Activated T-cell treated with anti-CD3 and anti-CD28 coated beads, Interleukin-2, amount 50 U/mL, for 72 hours (primary cell): ENCODE data around the gene HMGN4. TPM values are rescaled to one million over a fixed set of nuclear protein-coding genes. Genes with fewer than 3 reads are reported as not detected.

ENCODE experiments used
- ATAC-seq, 2 donors: fragments of 150-1000 bp; cut with Tn5 transposase; replicated peaks in 1 of 2; 2 replicates each; pipeline ENCODE4 v1.10.0; 2021; ENCODE audit warnings: moderate library complexity in 2 of 2, mild to moderate bottlenecking in 1 of 2
- DNase-seq, 2 donors: peaks; one replicate each; pipeline ENCODE4 v3.0.0; 2021 to 2022; ENCODE audit warnings: mixed read lengths in 1 of 2
- H3K27ac Mint-ChIP-seq: one replicate; pipeline ENCODE4 v1.8.0; 2022; ENCODE audit warnings: mild to moderate bottlenecking, moderate library complexity, mixed read lengths
- H3K27me3 Mint-ChIP-seq: one replicate; pipeline ENCODE4 v1.8.0; 2022; ENCODE audit warnings: low read depth, mixed read lengths
- H3K36me3 Mint-ChIP-seq, 2 donors: one replicate each; pipeline ENCODE4 v1.8.0; 2022; ENCODE audit warnings: mixed read lengths in 2 of 2, mild to moderate bottlenecking in 1 of 2; ENCODE audit not compliant: insufficient read depth in 2 of 2
- H3K4me1 Mint-ChIP-seq: one replicate; pipeline ENCODE4 v1.8.0; 2022; ENCODE audit warnings: low read depth, mixed read lengths
- H3K4me3 Mint-ChIP-seq, 2 donors: one replicate each; pipeline ENCODE4 v1.8.0; 2022; ENCODE audit warnings: mild to moderate bottlenecking in 2 of 2, mixed read lengths in 2 of 2, moderate library complexity in 2 of 2
- H3K9me3 Mint-ChIP-seq, 2 donors: one replicate each; pipeline ENCODE4 v1.8.0; 2022; ENCODE audit warnings: mixed read lengths in 2 of 2
- total RNA-seq, 2 donors: library from RNA; stranded (reverse); gene quantifications; one replicate each; pipeline ENCODE4 v1.2.3, GENCODE V29; 2022

Gene HMGN4
- total RNA-seq, 2 donors from 2014 or later: 84.7 to 90.9 TPM

GRCh38 chr6:26530203-26530602 is 8.0 kb upstream of the HMGN4 start:
- H3K4me1 Mint-ChIP-seq: peaks cover 38% of the 10 kb centered on the region
- no peaks in the 10 kb centered on the region for H3K36me3 Mint-ChIP-seq
- H3K27ac Mint-ChIP-seq: no peak overlapping the region
- no peaks in the 10 kb centered on the region for H3K9me3 Mint-ChIP-seq
- no peak overlapping the region for H3K4me3 Mint-ChIP-seq
- ATAC-seq (no peak), DNase-seq (no peak)
- H3K27me3 Mint-ChIP-seq: no peaks in the 10 kb centered on the region

- Mint-ChIP-seq H3K27me3 (no peaks in the 10 kb centered on the region), H3K4me3 (peak overlapping the region; percentile 98 to 99)
Observed at GRCh38 chr6:26531897-26532296, 6.3 kb upstream of the HMGN4 start.

GRCh38 chr6:26532699-26533531 is 5.3 kb upstream of the HMGN4 start:
- H3K9me3 Mint-ChIP-seq: no peaks in the 10 kb centered on the region
- H3K36me3 Mint-ChIP-seq: peaks cover 0 to 2% of the 10 kb centered on the region in 2 donors
- peak; percentile 88 to 93 for DNase-seq
- H3K27me3 Mint-ChIP-seq: no peaks in the 10 kb centered on the region
- peaks cover 55% of the 10 kb centered on the region for H3K4me1 Mint-ChIP-seq
- peak overlapping the region; percentile 98 to 99 for H3K4me3 Mint-ChIP-seq
- peak overlapping the region; percentile 99 for H3K27ac Mint-ChIP-seq
- ATAC-seq: peak; percentile 50 to 61

More at GRCh38 chr6:26531897-26532296, 6.3 kb upstream of the HMGN4 start:
- DNase-seq (no peak), ATAC-seq (no peak)
- Mint-ChIP-seq H3K27ac (peak overlapping the region; percentile 99), H3K9me3 (no peaks in the 10 kb centered on the region), H3K4me1 (peaks cover 45% of the 10 kb centered on the region), H3K36me3 (no peaks in the 10 kb centered on the region)

- peaks cover 56% of the 10 kb centered on the region for H3K4me1 Mint-ChIP-seq
- DNase-seq (no peak), ATAC-seq (no peak)
- H3K9me3 Mint-ChIP-seq: no peaks in the 10 kb centered on the region
- H3K27me3 Mint-ChIP-seq: no peaks in the 10 kb centered on the region
- H3K27ac Mint-ChIP-seq: peak overlapping the region; percentile 99
- H3K36me3 Mint-ChIP-seq: peaks cover 0 to 6% of the 10 kb centered on the region in 2 donors
- H3K4me3 Mint-ChIP-seq: peak overlapping the region; percentile 98 to 99
Observed at GRCh38 chr6:26533532-26533931, 4.6 kb upstream of the HMGN4 start.

- H3K27ac Mint-ChIP-seq: peak overlapping the region; percentile 52
- H3K4me1 Mint-ChIP-seq: peaks cover 67% of the 10 kb centered on the region
- no peak overlapping the region for H3K4me3 Mint-ChIP-seq
- no peaks in the 10 kb centered on the region for H3K9me3 Mint-ChIP-seq
- DNase-seq (no peak), ATAC-seq (no peak)
- peaks cover under 1 to 6% of the 10 kb centered on the region in 2 donors for H3K36me3 Mint-ChIP-seq
- H3K27me3 Mint-ChIP-seq: no peaks in the 10 kb centered on the region
Observed at GRCh38 chr6:26534681-26535465, 3.3 kb upstream of the HMGN4 start.

- peaks cover 76% of the 10 kb centered on the region for H3K4me1 Mint-ChIP-seq
- peak; percentile 28 to 42 for ATAC-seq
- H3K27ac Mint-ChIP-seq: peak overlapping the region; percentile 97
- H3K4me3 Mint-ChIP-seq: peak overlapping the region; percentile 85 to 99
- peak; percentile 50 to 56 for DNase-seq
- H3K36me3 Mint-ChIP-seq: peaks cover 9 to 11% of the 10 kb centered on the region in 2 donors
- H3K27me3 Mint-ChIP-seq: no peaks in the 10 kb centered on the region
- H3K9me3 Mint-ChIP-seq: no peaks in the 10 kb centered on the region
Observed at GRCh38 chr6:26536571-26537159, 1.5 kb upstream of the HMGN4 start.

- ATAC-seq: peak; percentile 60 to 65
Observed at GRCh38 chr6:26537160-26537845, 863 bp upstream of the HMGN4 start.

GRCh38 chr6:26538572-26538902 is 371 bp downstream of the HMGN4 start:
- H3K4me3 Mint-ChIP-seq: peak overlapping the region; percentile 85 to 99
- ATAC-seq: no peak
- no peaks in the 10 kb centered on the region for H3K9me3 Mint-ChIP-seq
- H3K36me3 Mint-ChIP-seq: peaks cover 12 to 17% of the 10 kb centered on the region in 2 donors
- no peaks in the 10 kb centered on the region for H3K27me3 Mint-ChIP-seq
- peak overlapping the region; percentile 97 for H3K27ac Mint-ChIP-seq
- H3K4me1 Mint-ChIP-seq: peaks cover 70% of the 10 kb centered on the region
- peak in 1 of 2 donors; percentile 20 for DNase-seq

More at GRCh38 chr6:26537160-26537845, 863 bp upstream of the HMGN4 start:
- peak overlapping the region; percentile 97 for H3K27ac Mint-ChIP-seq
- peak overlapping the region; percentile 85 to 99 for H3K4me3 Mint-ChIP-seq
- H3K9me3 Mint-ChIP-seq: no peaks in the 10 kb centered on the region
- DNase-seq: peak; percentile 83 to 89
- peaks cover 73% of the 10 kb centered on the region for H3K4me1 Mint-ChIP-seq
- H3K36me3 Mint-ChIP-seq: peaks cover 9 to 12% of the 10 kb centered on the region in 2 donors
- H3K27me3 Mint-ChIP-seq: no peaks in the 10 kb centered on the region

GRCh38 chr6:26539071-26539615 is 977 bp downstream of the HMGN4 start:
- Mint-ChIP-seq H3K9me3 (no peaks in the 10 kb centered on the region), H3K27me3 (no peaks in the 10 kb centered on the region), H3K36me3 (peaks cover 12 to 17% of the 10 kb centered on the region in 2 donors), H3K4me3 (peak overlapping the region; percentile 85 to 99), H3K4me1 (peaks cover 64% of the 10 kb centered on the region), H3K27ac (peak overlapping the region; percentile 97)
- DNase-seq: no peak
- ATAC-seq: no peak

- no peak for DNase-seq
- peaks cover 14 to 19% of the 10 kb centered on the region in 2 donors for H3K36me3 Mint-ChIP-seq
- no peaks in the 10 kb centered on the region for H3K27me3 Mint-ChIP-seq
- H3K27ac Mint-ChIP-seq: no peak overlapping the region
- H3K4me1 Mint-ChIP-seq: peaks cover 56% of the 10 kb centered on the region
- ATAC-seq: no peak
- H3K9me3 Mint-ChIP-seq: no peaks in the 10 kb centered on the region
- peak overlapping the region; percentile 26 to 64 for H3K4me3 Mint-ChIP-seq
Observed at GRCh38 chr6:26541579-26541978, 3.4 kb downstream of the HMGN4 start.

- Mint-ChIP-seq H3K4me1 (peaks cover 40% of the 10 kb centered on the region), H3K4me3 (no peak overlapping the region), H3K27me3 (no peaks in the 10 kb centered on the region), H3K9me3 (no peaks in the 10 kb centered on the region), H3K36me3 (peaks cover 8 to 20% of the 10 kb centered on the region in 2 donors), H3K27ac (peak overlapping the region; percentile 59)
- peak; percentile 61 to 70 for ATAC-seq
- no peak for DNase-seq
Observed at GRCh38 chr6:26543953-26544352, 5.8 kb downstream of the HMGN4 start.

GRCh38 chr6:26544473-26544872 is 6.3 kb downstream of the HMGN4 start:
- Mint-ChIP-seq H3K4me1 (peaks cover 35% of the 10 kb centered on the region), H3K9me3 (no peaks in the 10 kb centered on the region), H3K4me3 (no peak overlapping the region), H3K36me3 (peaks cover 8 to 20% of the 10 kb centered on the region in 2 donors), H3K27ac (no peak overlapping the region), H3K27me3 (no peaks in the 10 kb centered on the region)
- ATAC-seq: no peak
- no peak for DNase-seq
